ENCODE results near the gene ACSL1.

Gene ACSL1

GRCh38 chr4:184769141-184769765 lies 56.5 kb downstream of the ACSL1 start:
- no peak overlapping the region for H3K4me3 ChIP-seq (ENCODE audit: low read length)
- H3K4me1 ChIP-seq (ENCODE audit: control insufficient read depth, insufficient read depth, low read length), result no peaks in the 10 kb centered on the region
- H3K27me3 ChIP-seq (ENCODE audit: control insufficient read depth, insufficient read depth, low read length), result no peaks in the 10 kb centered on the region
- H3K36me3 ChIP-seq (ENCODE audit: control insufficient read depth, insufficient read depth, low read length), result peaks cover 13% of the 10 kb centered on the region
- no peak overlapping the region for H3K27ac ChIP-seq (ENCODE audit: low read depth, low read length)
- no peak overlapping the region for H3K9ac ChIP-seq (ENCODE audit: low read length)

GRCh38 chr4:184768296-184768695 lies 57.5 kb downstream of the ACSL1 start:
- H3K27ac ChIP-seq (ENCODE audit: low read depth, low read length), result no peak overlapping the region
- H3K4me3 ChIP-seq (ENCODE audit: low read length), result no peak overlapping the region
- peaks cover 13% of the 10 kb centered on the region for H3K36me3 ChIP-seq (ENCODE audit: control insufficient read depth, insufficient read depth, low read length)
- peaks cover 3% of the 10 kb centered on the region for H3K4me1 ChIP-seq (ENCODE audit: control insufficient read depth, insufficient read depth, low read length)
- H3K9ac ChIP-seq (ENCODE audit: low read length), result no peak overlapping the region
- H3K27me3 ChIP-seq (ENCODE audit: control insufficient read depth, insufficient read depth, low read length), result no peaks in the 10 kb centered on the region

- Histone ChIP-seq H3K27me3 (ENCODE audit: control insufficient read depth, insufficient read depth, low read length) (no peaks in the 10 kb centered on the region), H3K4me1 (ENCODE audit: control insufficient read depth, insufficient read depth, low read length) (peaks cover 7% of the 10 kb centered on the region), H3K27ac (ENCODE audit: low read depth, low read length) (no peak overlapping the region), H3K36me3 (ENCODE audit: control insufficient read depth, insufficient read depth, low read length) (peaks cover 13% of the 10 kb centered on the region), H3K9ac (ENCODE audit: low read length) (no peak overlapping the region), H3K4me3 (ENCODE audit: low read length) (no peak overlapping the region)
Measured at GRCh38 chr4:184766446-184766845, 59.3 kb downstream of the ACSL1 start.

- H3K36me3 ChIP-seq (ENCODE audit: control insufficient read depth, insufficient read depth, low read length), result peaks cover 13% of the 10 kb centered on the region
- no peak overlapping the region for H3K27ac ChIP-seq (ENCODE audit: low read depth, low read length)
- H3K27me3 ChIP-seq (ENCODE audit: control insufficient read depth, insufficient read depth, low read length), result no peaks in the 10 kb centered on the region
- no peak overlapping the region for H3K4me3 ChIP-seq (ENCODE audit: low read length)
- peaks cover 7% of the 10 kb centered on the region for H3K4me1 ChIP-seq (ENCODE audit: control insufficient read depth, insufficient read depth, low read length)
- no peak overlapping the region for H3K9ac ChIP-seq (ENCODE audit: low read length)
Measured at GRCh38 chr4:184765473-184766340, 60.1 kb downstream of the ACSL1 start.

- H3K27ac ChIP-seq (ENCODE audit: low read depth, low read length), result no peak overlapping the region
- peaks cover 13% of the 10 kb centered on the region for H3K36me3 ChIP-seq (ENCODE audit: control insufficient read depth, insufficient read depth, low read length)
Measured at GRCh38 chr4:184764601-184765000, 61.2 kb downstream of the ACSL1 start.

GRCh38 chr4:184763150-184763780 lies 62.5 kb downstream of the ACSL1 start:
- no peak overlapping the region for H3K9ac ChIP-seq (ENCODE audit: low read length)
- H3K27me3 ChIP-seq (ENCODE audit: control insufficient read depth, insufficient read depth, low read length), result no peaks in the 10 kb centered on the region
- H3K4me1 ChIP-seq (ENCODE audit: control insufficient read depth, insufficient read depth, low read length), result peaks cover 7% of the 10 kb centered on the region
- H3K4me3 ChIP-seq (ENCODE audit: low read length), result no peak overlapping the region
- H3K27ac ChIP-seq (ENCODE audit: low read depth, low read length), result no peak overlapping the region
- peaks cover 11% of the 10 kb centered on the region for H3K36me3 ChIP-seq (ENCODE audit: control insufficient read depth, insufficient read depth, low read length)

More at GRCh38 chr4:184764601-184765000, 61.2 kb downstream of the ACSL1 start:
- Histone ChIP-seq H3K9ac (ENCODE audit: low read length) (no peak overlapping the region), H3K4me1 (ENCODE audit: control insufficient read depth, insufficient read depth, low read length) (peaks cover 7% of the 10 kb centered on the region), H3K4me3 (ENCODE audit: low read length) (no peak overlapping the region), H3K27me3 (ENCODE audit: control insufficient read depth, insufficient read depth, low read length) (no peaks in the 10 kb centered on the region)

GRCh38 chr4:184762100-184762499 lies 63.7 kb downstream of the ACSL1 start:
- Histone ChIP-seq H3K27ac (ENCODE audit: low read depth, low read length) (no peak overlapping the region), H3K4me1 (ENCODE audit: control insufficient read depth, insufficient read depth, low read length) (peaks cover 7% of the 10 kb centered on the region), H3K9ac (ENCODE audit: low read length) (no peak overlapping the region), H3K4me3 (ENCODE audit: low read length) (no peak overlapping the region), H3K27me3 (ENCODE audit: control insufficient read depth, insufficient read depth, low read length) (no peaks in the 10 kb centered on the region), H3K36me3 (ENCODE audit: control insufficient read depth, insufficient read depth, low read length) (peaks cover 11% of the 10 kb centered on the region)

- no peaks in the 10 kb centered on the region for H3K36me3 ChIP-seq (ENCODE audit: control insufficient read depth, insufficient read depth, low read length)
- peaks cover 7% of the 10 kb centered on the region for H3K4me1 ChIP-seq (ENCODE audit: control insufficient read depth, insufficient read depth, low read length)
Measured at GRCh38 chr4:184760681-184761080, 65.1 kb downstream of the ACSL1 start.

GRCh38 chr4:184757810-184758209 lies 68.0 kb downstream of the ACSL1 start:
- no peak overlapping the region for H3K9ac ChIP-seq (ENCODE audit: low read length)
- H3K27ac ChIP-seq (ENCODE audit: low read depth, low read length), result no peak overlapping the region
- H3K27me3 ChIP-seq (ENCODE audit: control insufficient read depth, insufficient read depth, low read length), result no peaks in the 10 kb centered on the region
- H3K36me3 ChIP-seq (ENCODE audit: control insufficient read depth, insufficient read depth, low read length), result no peaks in the 10 kb centered on the region
- peaks cover 3% of the 10 kb centered on the region for H3K4me1 ChIP-seq (ENCODE audit: control insufficient read depth, insufficient read depth, low read length)
- H3K4me3 ChIP-seq (ENCODE audit: low read length), result no peak overlapping the region

More at GRCh38 chr4:184760681-184761080, 65.1 kb downstream of the ACSL1 start:
- Histone ChIP-seq H3K27ac (ENCODE audit: low read depth, low read length) (no peak overlapping the region), H3K9ac (ENCODE audit: low read length) (no peak overlapping the region), H3K27me3 (ENCODE audit: control insufficient read depth, insufficient read depth, low read length) (no peaks in the 10 kb centered on the region), H3K4me3 (ENCODE audit: low read length) (no peak overlapping the region)

- H3K27ac ChIP-seq (ENCODE audit: low read depth, low read length), result peak overlapping the region; percentile 10
- no peaks in the 10 kb centered on the region for H3K4me1 ChIP-seq (ENCODE audit: control insufficient read depth, insufficient read depth, low read length)
- no peaks in the 10 kb centered on the region for H3K27me3 ChIP-seq (ENCODE audit: control insufficient read depth, insufficient read depth, low read length)
- H3K36me3 ChIP-seq (ENCODE audit: control insufficient read depth, insufficient read depth, low read length), result no peaks in the 10 kb centered on the region
- no peak overlapping the region for H3K9ac ChIP-seq (ENCODE audit: low read length)
- no peak overlapping the region for H3K4me3 ChIP-seq (ENCODE audit: low read length)
Measured at GRCh38 chr4:184756399-184756798, 69.4 kb downstream of the ACSL1 start.

GRCh38 chr4:184755278-184755677 lies 70.5 kb downstream of the ACSL1 start:
- H3K9ac ChIP-seq (ENCODE audit: low read length), result no peak overlapping the region
- H3K27ac ChIP-seq (ENCODE audit: low read depth, low read length), result no peak overlapping the region

GRCh38 chr4:184752496-184753275 lies 73.1 kb downstream of the ACSL1 start:
- H3K27me3 ChIP-seq (ENCODE audit: control insufficient read depth, insufficient read depth, low read length), result no peaks in the 10 kb centered on the region
- H3K9ac ChIP-seq (ENCODE audit: low read length), result no peak overlapping the region
- no peaks in the 10 kb centered on the region for H3K36me3 ChIP-seq (ENCODE audit: control insufficient read depth, insufficient read depth, low read length)
- no peaks in the 10 kb centered on the region for H3K4me1 ChIP-seq (ENCODE audit: control insufficient read depth, insufficient read depth, low read length)
- H3K4me3 ChIP-seq (ENCODE audit: low read length), result no peak overlapping the region
- no peak overlapping the region for H3K27ac ChIP-seq (ENCODE audit: low read depth, low read length)

More at GRCh38 chr4:184755278-184755677, 70.5 kb downstream of the ACSL1 start:
- H3K4me3 ChIP-seq (ENCODE audit: low read length), result no peak overlapping the region
- no peaks in the 10 kb centered on the region for H3K27me3 ChIP-seq (ENCODE audit: control insufficient read depth, insufficient read depth, low read length)
- H3K36me3 ChIP-seq (ENCODE audit: control insufficient read depth, insufficient read depth, low read length), result no peaks in the 10 kb centered on the region
- no peaks in the 10 kb centered on the region for H3K4me1 ChIP-seq (ENCODE audit: control insufficient read depth, insufficient read depth, low read length)
